Activated naive CD4-positive, alpha-beta T cell treated with anti-CD3 and anti-CD28 coated beads, Interleukin-2, amount 10 ng/mL, durations not matched to agents 7 days and 5 days (primary cell): ENCODE results near the gene POLD1.
"Not testable (repeated sequence)": the region's sequence is repeated elsewhere in the genome, so short reads cannot be mapped to it uniquely, and the experiment has no call there.

Experiments used
- CTCF ChIA-PET: fragments of 350-600 bp; sonication (Branson Sonifier 250); formaldehyde crosslinking; loops from one replicate; lab custom pipeline; 2021; ENCODE audit warnings: antibody characterized with exemption; lab: Charles Lee
- DNase-seq: peaks from one replicate; pipeline ENCODE4 v3.0.0-alpha.2; 2020
- H3K27ac Mint-ChIP-seq: one replicate; pipeline ENCODE4 v1.8.0; 2021; ENCODE audit warnings: mild to moderate bottlenecking, moderate library complexity, mixed read lengths
- H3K27me3 Mint-ChIP-seq: one replicate; pipeline ENCODE4 v1.8.0; 2021; ENCODE audit warnings: mild to moderate bottlenecking, mixed read lengths
- H3K36me3 Mint-ChIP-seq: one replicate; pipeline ENCODE4 v1.8.0; 2021; ENCODE audit warnings: mixed read lengths
- H3K4me1 Mint-ChIP-seq: one replicate; pipeline ENCODE4 v1.8.0; 2021; ENCODE audit warnings: mixed read lengths
- H3K4me3 Mint-ChIP-seq: one replicate; pipeline ENCODE4 v1.8.0; 2021; ENCODE audit warnings: mild to moderate bottlenecking, moderate library complexity, mixed read lengths
- H3K9me3 Mint-ChIP-seq: one replicate; pipeline ENCODE4 v1.8.0; 2021; ENCODE audit warnings: mixed read lengths

Gene POLD1

GRCh38 chr19:50439130-50439529, 55.0 kb downstream of the POLD1 start:
- H3K4me3 Mint-ChIP-seq, H3K4me1 Mint-ChIP-seq, CTCF ChIA-PET, DNase-seq, H3K27ac Mint-ChIP-seq, H3K9me3 Mint-ChIP-seq, H3K36me3 Mint-ChIP-seq: not testable (repeated sequence)
- H3K27me3 Mint-ChIP-seq = peaks cover 40% of the 10 kb centered on the region

- no peaks in the 10 kb centered on the region for H3K36me3 Mint-ChIP-seq
- H3K4me1 Mint-ChIP-seq = no peaks in the 10 kb centered on the region
- no peak overlapping the region for H3K4me3 Mint-ChIP-seq
- no peak overlapping the region for H3K27ac Mint-ChIP-seq
- H3K27me3 Mint-ChIP-seq = peaks cover 14% of the 10 kb centered on the region
- no peak for DNase-seq
- no peaks in the 10 kb centered on the region for H3K9me3 Mint-ChIP-seq
- CTCF ChIA-PET = no interaction called here
These were observed 59.9 kb downstream of the POLD1 start for GRCh38 chr19:50444059-50444458.

- no peak for DNase-seq
- peaks cover 3% of the 10 kb centered on the region for H3K4me1 Mint-ChIP-seq
- H3K27me3 Mint-ChIP-seq = peaks cover 17% of the 10 kb centered on the region
- H3K9me3 Mint-ChIP-seq = no peaks in the 10 kb centered on the region
- CTCF ChIA-PET = no interaction called here
- H3K36me3 Mint-ChIP-seq = no peaks in the 10 kb centered on the region
- H3K4me3 Mint-ChIP-seq = no peak overlapping the region
- no peak overlapping the region for H3K27ac Mint-ChIP-seq
These were observed 62.9 kb downstream of the POLD1 start for GRCh38 chr19:50447053-50447452.

DNA sequence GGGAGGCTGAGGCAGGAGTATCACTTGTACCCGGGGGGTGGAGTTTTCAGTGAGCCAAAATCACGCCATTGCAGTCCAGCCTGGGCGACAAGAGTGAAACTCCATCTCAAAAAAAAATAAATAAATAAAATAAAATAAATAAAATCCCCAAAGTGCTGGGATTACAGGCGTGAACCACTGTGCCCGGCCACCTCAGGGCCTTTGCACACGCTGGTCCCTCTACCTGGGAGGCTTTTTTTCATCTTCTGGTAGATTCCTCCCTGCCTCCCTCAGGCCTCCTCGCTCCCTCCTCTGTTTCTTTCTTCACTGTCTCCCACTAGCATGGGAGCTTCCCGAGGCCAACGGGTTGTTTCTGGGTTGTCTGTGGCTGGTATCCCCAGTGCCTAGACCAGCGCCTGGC, 63.6 kb downstream of the POLD1 start:
- peaks cover 17% of the 10 kb centered on the region for H3K27me3 Mint-ChIP-seq
- no peak overlapping the region for H3K27ac Mint-ChIP-seq
- CTCF ChIA-PET = interaction anchor here (0.7 to 1.2 kb wide), 2 partner anchors 13 to 91 kb away, joined by 3 read pairs; no protein-coding TSS in a partner anchor
- DNase-seq = no peak
- no peaks in the 10 kb centered on the region for H3K36me3 Mint-ChIP-seq
- H3K9me3 Mint-ChIP-seq = no peaks in the 10 kb centered on the region
- H3K4me1 Mint-ChIP-seq = peaks cover 3% of the 10 kb centered on the region
- no peak overlapping the region for H3K4me3 Mint-ChIP-seq

- DNase-seq = no peak
- Mint-ChIP-seq H3K27me3 (peaks cover 17% of the 10 kb centered on the region), H3K27ac (no peak overlapping the region), H3K4me1 (peaks cover 3% of the 10 kb centered on the region), H3K4me3 (no peak overlapping the region), H3K9me3 (no peaks in the 10 kb centered on the region), H3K36me3 (no peaks in the 10 kb centered on the region)
- CTCF ChIA-PET = interaction anchor here (1.0 kb wide), 1 partner anchor 11 kb away, joined by 3 read pairs; no protein-coding TSS in a partner anchor
These were observed 65.2 kb downstream of the POLD1 start for GRCh38 chr19:50449236-50449899.

GRCh38 chr19:50450369-50451222, 66.4 kb downstream of the POLD1 start:
- CTCF ChIA-PET = interaction anchor here (1.0 kb wide), 1 partner anchor 11 kb away, joined by 4 read pairs; no protein-coding TSS in a partner anchor
- no peak for DNase-seq
- Mint-ChIP-seq H3K9me3 (no peaks in the 10 kb centered on the region), H3K4me3 (no peak overlapping the region), H3K36me3 (no peaks in the 10 kb centered on the region), H3K27ac (no peak overlapping the region), H3K27me3 (peaks cover 16% of the 10 kb centered on the region), H3K4me1 (peaks cover 3% of the 10 kb centered on the region)

GRCh38 chr19:50451223-50451534, 67.0 kb downstream of the POLD1 start:
- H3K4me1 Mint-ChIP-seq = peaks cover 3% of the 10 kb centered on the region
- peaks cover 14% of the 10 kb centered on the region for H3K27me3 Mint-ChIP-seq
- CTCF ChIA-PET = no interaction called here
- DNase-seq = no peak
- no peaks in the 10 kb centered on the region for H3K9me3 Mint-ChIP-seq
- no peak overlapping the region for H3K4me3 Mint-ChIP-seq
- H3K27ac Mint-ChIP-seq = no peak overlapping the region
- H3K36me3 Mint-ChIP-seq = no peaks in the 10 kb centered on the region

GRCh38 chr19:50453243-50453642, 69.1 kb downstream of the POLD1 start:
- CTCF ChIA-PET = no interaction called here

GRCh38 chr19:50455992-50456391, 71.8 kb downstream of the POLD1 start:
- Mint-ChIP-seq H3K27me3 (peaks cover 40% of the 10 kb centered on the region), H3K9me3 (no peaks in the 10 kb centered on the region), H3K4me1 (peaks cover 9% of the 10 kb centered on the region), H3K36me3 (no peaks in the 10 kb centered on the region), H3K4me3 (no peak overlapping the region), H3K27ac (no peak overlapping the region)
- CTCF ChIA-PET = no interaction called here
- no peak for DNase-seq

More at GRCh38 chr19:50453243-50453642, 69.1 kb downstream of the POLD1 start:
- DNase-seq = no peak
- peaks cover 3% of the 10 kb centered on the region for H3K4me1 Mint-ChIP-seq
- no peaks in the 10 kb centered on the region for H3K36me3 Mint-ChIP-seq
- no peak overlapping the region for H3K4me3 Mint-ChIP-seq
- H3K9me3 Mint-ChIP-seq = no peaks in the 10 kb centered on the region
- peaks cover 29% of the 10 kb centered on the region for H3K27me3 Mint-ChIP-seq
- no peak overlapping the region for H3K27ac Mint-ChIP-seq

DNA sequence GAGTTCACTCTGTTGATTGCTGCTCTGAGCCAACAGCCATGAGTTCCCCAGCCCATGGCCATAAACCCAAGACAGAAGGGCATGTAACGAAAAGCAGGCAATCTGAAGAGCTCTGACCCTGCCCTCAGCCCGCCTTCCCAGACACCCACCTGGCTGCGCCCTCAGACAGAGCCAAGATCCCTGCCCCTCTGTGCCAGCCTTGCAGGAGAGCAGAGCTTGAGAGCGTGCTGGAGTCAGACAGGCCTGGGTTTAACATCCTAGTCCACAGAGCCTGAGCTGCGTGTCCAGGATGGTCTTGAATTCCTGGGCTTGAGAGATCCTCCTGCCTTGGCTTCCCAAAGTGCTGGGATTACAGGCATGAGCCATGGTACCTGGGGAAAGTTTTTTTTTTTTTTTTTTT, 73.2 kb downstream of the POLD1 start:
- no peak for DNase-seq
- H3K36me3 Mint-ChIP-seq = no peaks in the 10 kb centered on the region
- H3K27me3 Mint-ChIP-seq = peaks cover 43% of the 10 kb centered on the region
- H3K27ac Mint-ChIP-seq = no peak overlapping the region
- H3K4me1 Mint-ChIP-seq = peaks cover 11% of the 10 kb centered on the region
- H3K4me3 Mint-ChIP-seq = no peak overlapping the region
- H3K9me3 Mint-ChIP-seq = no peaks in the 10 kb centered on the region
- CTCF ChIA-PET = no interaction called here

DNA sequence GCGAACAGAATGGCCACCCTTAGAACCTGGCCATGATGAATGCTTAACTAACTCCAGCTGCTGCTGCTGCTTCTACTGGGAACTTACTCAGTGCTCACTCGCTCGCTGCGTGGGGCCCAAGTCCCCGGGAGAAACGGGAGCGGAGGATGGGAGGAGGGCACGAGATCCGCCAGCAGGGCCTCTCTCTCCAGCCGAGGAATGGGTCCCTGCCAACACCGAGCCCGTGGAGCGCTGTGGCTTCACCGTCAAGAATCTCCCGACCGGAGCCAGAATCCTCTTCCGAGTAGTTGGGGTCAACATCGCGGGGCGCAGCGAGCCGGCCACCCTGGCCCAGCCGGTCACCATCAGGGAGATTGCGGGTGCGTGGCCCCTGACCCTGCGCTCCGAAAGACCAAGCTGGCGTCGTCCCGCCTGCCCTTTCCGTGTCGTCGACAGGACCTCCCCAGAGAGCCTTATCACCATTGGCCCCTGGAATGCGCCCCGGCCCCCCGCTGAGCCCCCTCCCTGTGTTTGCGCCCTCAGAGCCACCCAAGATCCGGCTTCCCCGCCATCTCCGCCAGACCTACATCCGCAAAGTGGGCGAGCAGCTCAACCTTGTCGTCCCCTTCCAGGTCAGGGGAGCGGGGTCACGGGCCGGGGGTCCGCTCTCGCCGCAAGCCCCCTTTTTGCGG, 74.4 kb downstream of the POLD1 start:
- peaks cover 50% of the 10 kb centered on the region for H3K27me3 Mint-ChIP-seq
- no peak overlapping the region for H3K4me3 Mint-ChIP-seq
- no peaks in the 10 kb centered on the region for H3K9me3 Mint-ChIP-seq
- DNase-seq = no peak
- CTCF ChIA-PET = no interaction called here
- H3K27ac Mint-ChIP-seq = no peak overlapping the region
- H3K36me3 Mint-ChIP-seq = no peaks in the 10 kb centered on the region
- H3K4me1 Mint-ChIP-seq = peaks cover 11% of the 10 kb centered on the region

- no peak overlapping the region for H3K4me3 Mint-ChIP-seq
- H3K4me1 Mint-ChIP-seq = peaks cover 11% of the 10 kb centered on the region
- CTCF ChIA-PET = no interaction called here
- no peak for DNase-seq
- H3K36me3 Mint-ChIP-seq = no peaks in the 10 kb centered on the region
- peaks cover 51% of the 10 kb centered on the region for H3K27me3 Mint-ChIP-seq
- H3K27ac Mint-ChIP-seq = no peak overlapping the region
- no peaks in the 10 kb centered on the region for H3K9me3 Mint-ChIP-seq
These were observed 74.9 kb downstream of the POLD1 start for GRCh38 chr19:50459067-50459456.

DNA sequence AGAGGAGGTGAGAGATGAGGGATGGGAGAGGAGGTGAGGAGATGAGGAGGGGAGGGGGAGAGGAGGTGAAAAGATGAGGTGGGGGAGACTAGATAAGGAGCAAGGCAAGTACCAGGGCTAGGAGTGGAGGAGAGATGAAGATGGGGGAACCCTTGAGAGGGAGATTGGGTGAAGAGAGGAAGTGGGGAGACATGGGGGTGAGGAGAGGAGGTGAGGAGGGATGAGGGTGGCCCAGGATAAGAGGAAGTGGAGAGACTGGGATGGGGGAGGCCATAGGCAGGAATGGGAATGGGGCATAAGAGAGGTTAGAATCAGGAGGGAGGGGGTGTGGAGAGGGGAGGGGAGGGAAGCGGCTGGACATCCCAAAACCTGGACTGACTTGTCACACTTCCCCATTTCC, 75.5 kb downstream of the POLD1 start:
- Mint-ChIP-seq H3K27ac (no peak overlapping the region), H3K4me3 (no peak overlapping the region)

GRCh38 chr19:50460161-50460765, 76.1 kb downstream of the POLD1 start:
- Mint-ChIP-seq H3K36me3 (no peaks in the 10 kb centered on the region), H3K4me1 (peaks cover 11% of the 10 kb centered on the region), H3K27ac (peak overlapping the region; percentile 21), H3K4me3 (no peak overlapping the region), H3K27me3 (peaks cover 63% of the 10 kb centered on the region), H3K9me3 (no peaks in the 10 kb centered on the region)
- CTCF ChIA-PET = interaction anchor here (0.6 to 3.8 kb wide), 14 partner anchors 10 to 109 kb away, joined by 3 to 28 read pairs (median 4); partner anchors contain the start of genes NAPSA and SPIB
- peak; percentile 27 for DNase-seq

More for the DNA sequence above, 75.5 kb downstream of the POLD1 start:
- Mint-ChIP-seq H3K4me1 (peaks cover 11% of the 10 kb centered on the region), H3K36me3 (no peaks in the 10 kb centered on the region), H3K9me3 (no peaks in the 10 kb centered on the region), H3K27me3 (peaks cover 57% of the 10 kb centered on the region)
- CTCF ChIA-PET = interaction anchor here (1.9 to 3.8 kb wide), 2 partner anchors 91 to 102 kb away, joined by 15 to 28 read pairs; no protein-coding TSS in a partner anchor
- no peak for DNase-seq
